ENCODE results near the gene CABYR.

GRCh38 chr18:24090876-24091275 is 48.0 kb upstream of the CABYR start:
- TF ChIP-seq, protein P1, sequence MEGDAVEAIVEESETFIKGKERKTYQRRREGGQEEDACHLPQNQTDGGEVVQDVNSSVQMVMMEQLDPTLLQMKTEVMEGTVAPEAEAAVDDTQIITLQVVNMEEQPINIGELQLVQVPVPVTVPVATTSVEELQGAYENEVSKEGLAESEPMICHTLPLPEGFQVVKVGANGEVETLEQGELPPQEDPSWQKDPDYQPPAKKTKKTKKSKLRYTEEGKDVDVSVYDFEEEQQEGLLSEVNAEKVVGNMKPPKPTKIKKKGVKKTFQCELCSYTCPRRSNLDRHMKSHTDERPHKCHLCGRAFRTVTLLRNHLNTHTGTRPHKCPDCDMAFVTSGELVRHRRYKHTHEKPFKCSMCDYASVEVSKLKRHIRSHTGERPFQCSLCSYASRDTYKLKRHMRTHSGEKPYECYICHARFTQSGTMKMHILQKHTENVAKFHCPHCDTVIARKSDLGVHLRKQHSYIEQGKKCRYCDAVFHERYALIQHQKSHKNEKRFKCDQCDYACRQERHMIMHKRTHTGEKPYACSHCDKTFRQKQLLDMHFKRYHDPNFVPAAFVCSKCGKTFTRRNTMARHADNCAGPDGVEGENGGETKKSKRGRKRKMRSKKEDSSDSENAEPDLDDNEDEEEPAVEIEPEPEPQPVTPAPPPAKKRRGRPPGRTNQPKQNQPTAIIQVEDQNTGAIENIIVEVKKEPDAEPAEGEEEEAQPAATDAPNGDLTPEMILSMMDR (IDR thresholded peaks at IDR 0.05; ENCODE audit: low read depth, low read length): no peak
- TF ChIP-seq EZH2phosphoT487 (IDR thresholded peaks at IDR 0.05; ENCODE audit: low read depth): no peak
